ENCODE results near the gene GPC3.

GPC3 gene

DNA sequence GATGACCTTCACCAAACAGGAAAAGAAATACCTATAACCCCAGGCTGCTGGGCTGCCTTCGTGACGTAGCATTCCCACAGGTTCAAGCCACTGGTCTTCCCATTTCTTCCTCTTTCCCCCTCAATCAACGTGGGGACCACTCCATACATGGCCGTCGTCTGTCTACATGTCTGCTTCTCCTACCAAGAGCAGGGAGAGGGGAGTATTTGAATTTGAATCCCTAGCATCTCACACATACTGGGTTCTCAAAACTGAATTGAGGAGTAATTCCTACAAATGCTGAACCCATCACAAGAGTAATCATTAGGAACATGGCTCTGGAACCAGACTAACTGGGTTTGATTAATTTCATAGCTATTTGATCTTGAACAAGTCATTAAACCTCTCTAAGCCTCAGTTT is 17.3 kb downstream of the GPC3 start:
- no peak for DNase-seq (ENCODE audit: low spot score)

DNA sequence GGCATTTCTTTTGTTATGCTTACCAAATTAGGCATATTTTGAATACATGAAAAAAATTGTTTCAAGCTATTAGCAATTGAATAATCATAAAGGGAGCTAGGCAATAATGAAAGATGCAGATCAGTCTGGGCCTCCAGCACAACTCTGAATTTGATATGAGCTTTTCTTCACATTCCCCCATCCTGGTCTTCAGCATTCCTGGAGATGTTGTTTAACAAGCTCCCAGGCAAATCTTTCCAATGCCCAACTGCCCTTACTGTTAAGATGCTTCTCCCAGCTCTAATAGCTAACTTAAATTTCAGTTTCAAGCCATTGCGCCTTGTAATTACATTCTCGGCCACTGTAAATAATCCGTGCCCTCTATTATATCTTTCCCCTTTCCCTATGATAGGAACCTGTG is 19.2 kb downstream of the GPC3 start:
- DNase-seq (ENCODE audit: low spot score): no peak

DNA sequence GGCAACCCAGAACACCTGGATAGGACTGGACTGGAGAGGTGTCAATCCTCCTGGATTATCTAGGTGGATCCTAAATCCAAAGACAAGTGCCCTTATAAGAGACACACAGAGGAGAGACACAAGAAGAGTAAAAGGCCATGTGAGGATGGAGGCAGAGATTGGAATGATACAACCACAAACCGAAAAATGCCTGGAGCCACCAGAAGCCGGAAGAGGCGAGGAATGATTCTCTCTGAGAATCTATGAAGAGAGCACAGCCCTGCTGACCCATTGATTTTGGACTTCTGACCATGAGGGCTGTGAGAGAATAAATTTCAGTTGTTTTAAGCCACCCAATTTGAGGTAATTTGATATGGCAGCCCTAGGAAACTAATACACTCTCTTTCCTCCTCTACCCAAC is 20.1 kb downstream of the GPC3 start:
- DNase-seq (ENCODE audit: low spot score): no peak

DNA sequence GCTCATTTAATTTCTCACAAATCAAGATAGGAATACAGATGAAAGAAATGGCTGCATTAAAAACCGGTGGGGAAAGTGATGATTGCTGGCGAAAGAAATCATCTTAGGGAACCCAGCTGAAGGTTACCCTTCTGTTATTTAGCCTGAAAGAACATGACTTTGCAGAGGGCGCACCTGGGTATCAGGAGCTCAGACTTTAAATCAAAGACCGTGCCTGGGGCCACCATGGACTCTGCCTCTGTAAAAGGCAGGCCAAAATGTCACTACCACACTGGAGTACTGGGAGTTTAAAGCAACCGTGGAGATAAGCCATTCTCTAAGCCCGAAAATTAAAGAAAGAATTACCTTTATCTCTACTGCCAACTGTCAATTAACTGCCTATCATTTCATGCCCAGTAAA is 24.3 kb downstream of the GPC3 start:
- no peak for DNase-seq (ENCODE audit: low spot score)

DNA sequence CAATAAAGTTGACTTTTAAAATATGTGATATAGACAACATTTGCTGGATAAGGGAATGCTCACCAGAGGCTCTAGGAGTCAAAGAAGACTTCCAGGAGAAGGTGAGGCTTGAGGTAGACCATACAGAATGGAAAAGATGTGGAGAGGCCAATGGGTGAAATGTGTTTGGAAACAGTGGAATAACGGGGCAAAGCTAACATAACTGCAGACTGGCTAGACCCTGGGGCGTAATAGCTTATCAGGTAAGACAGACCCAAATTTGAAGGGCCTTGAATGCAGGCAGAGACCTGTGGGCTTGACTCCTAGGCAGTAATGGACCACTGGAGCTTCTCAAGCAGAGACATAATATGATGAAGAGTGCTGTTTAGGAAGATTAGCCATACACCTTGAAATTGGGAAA is 25.4 kb downstream of the GPC3 start:
- no peak for DNase-seq (ENCODE audit: low spot score)

DNA sequence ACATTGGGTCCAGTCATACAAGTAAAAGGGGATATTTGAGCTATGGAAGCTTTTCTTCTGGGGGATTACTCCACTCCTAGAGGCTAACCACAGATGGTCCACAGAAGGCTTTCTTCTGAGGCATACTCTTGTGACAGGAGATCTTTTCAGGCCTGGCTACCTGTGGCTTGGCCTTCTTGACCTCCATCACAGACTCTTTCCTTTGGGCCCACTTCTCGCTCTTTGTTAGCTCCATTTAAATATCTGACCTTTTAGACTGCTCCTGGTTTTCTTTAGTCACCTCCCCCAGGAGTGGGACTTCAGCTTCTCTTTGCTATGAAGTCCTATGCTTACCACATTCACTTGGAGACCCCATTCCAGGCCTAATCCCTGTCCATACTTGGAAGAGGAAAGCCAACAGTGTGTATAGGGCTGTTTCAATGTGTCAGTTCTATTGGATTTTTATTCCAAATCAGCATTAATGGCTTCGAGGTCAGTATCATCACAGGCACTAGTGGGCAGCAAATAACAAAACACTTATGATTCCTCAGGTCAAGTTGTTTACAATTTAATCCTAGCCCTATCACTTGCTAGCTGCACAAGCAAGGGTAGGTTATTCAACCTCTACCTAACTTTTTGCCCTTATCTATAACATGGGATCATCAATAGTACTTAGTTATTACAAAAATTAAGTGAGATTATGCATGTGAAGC is 26.3 kb downstream of the GPC3 start:
- DNase-seq (ENCODE audit: low spot score): no peak

DNA sequence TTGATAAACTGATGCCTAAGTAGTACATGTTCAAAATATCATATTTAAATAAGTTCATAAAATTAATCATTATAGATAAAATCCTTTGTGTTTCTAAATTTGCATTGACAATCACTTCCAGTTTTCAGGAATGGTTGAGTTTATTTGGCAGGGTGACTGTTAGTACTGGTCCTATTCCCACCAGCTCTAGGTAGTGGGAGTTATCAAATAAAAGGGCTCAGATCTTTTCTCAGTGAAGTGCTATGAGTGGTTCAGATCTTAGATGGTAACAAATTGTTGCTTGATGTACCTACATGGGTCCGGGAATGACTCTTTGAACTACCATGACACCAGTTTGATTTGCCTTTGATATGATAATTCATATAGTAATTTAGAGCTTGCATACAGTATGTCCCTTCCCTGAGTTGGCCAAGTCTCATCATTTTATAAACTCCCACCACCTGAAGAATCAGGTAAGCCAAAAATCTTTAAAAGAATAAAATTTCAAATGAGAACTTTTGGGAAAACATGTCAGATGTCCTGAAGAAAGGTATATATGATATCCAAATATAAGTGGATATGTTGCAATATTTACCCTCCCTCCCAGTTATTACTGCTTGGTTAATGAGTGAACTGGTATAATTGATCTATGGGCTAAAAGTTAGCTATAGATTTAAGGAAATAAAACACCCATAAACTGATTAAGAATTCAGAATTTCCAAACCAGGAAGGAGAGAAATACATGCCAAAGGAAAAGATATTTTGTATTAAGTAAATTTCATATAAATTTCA is 28.6 kb downstream of the GPC3 start:
- no peak for DNase-seq (ENCODE audit: low spot score)

DNA sequence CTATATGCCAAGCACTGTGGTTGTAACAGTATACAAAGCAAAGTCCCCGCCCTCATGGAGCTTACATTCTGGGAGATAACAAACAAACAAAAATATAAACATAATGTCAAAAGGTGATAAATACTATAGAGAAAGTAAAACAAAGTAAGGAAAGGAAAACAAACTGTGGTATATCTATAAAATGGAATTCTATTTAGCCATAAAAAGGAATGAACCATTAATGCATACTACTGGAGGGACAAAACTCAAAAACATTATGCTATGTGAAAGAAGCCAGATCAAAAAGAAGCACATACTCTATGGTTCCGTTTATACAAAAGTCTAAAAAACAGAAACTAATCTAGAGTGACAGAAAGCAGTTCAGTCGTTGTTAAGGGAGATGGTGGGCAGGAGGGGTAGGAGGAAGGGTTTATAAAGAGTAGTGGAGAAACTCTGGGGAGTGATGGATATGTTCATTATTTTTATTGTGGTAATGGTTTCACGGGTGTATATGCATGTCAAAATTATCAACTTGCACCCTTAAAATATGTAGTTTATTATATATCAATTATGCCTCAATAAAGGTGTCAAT is 31.5 kb downstream of the GPC3 start:
- no peak for DNase-seq (ENCODE audit: low spot score)

DNA sequence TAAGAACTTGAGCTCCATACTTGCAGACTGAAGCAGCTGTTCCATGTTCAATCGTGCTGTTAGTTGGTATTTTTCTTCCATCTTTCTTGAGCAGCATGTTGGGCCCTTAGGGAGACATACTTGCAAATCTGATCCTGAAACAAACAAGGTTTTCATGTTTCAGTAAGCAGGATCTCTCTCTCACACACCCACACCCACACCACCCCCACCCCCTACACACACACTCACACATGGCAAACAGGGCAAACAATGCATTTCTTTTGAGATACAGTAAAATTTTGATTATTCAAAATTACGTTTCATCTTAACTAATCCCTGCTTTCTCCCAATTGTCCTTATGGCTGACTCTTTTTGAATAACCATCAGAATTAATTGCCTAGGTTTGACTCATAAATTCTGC is 32.3 kb downstream of the GPC3 start:
- DNase-seq (ENCODE audit: low spot score): no peak

DNA sequence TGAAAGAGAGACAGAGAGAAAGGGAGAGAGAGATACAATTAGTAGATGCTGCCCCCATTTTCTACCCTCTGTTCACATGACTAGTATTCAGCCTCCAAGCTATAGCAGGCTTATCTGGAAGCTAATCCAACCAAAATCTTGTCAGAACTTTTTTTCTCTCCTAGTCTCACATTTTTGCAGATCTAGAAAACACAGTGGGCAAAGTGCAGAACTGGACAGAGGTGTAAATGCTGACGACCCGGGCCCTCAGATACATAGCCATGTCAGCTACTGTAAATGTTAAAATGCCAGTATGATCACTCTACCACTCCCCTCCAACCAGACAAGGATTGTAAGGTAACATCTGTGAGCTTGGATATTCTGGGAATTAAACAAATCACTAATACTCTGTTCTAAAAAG is 34.3 kb downstream of the GPC3 start:
- DNase-seq (ENCODE audit: low spot score): no peak

DNA sequence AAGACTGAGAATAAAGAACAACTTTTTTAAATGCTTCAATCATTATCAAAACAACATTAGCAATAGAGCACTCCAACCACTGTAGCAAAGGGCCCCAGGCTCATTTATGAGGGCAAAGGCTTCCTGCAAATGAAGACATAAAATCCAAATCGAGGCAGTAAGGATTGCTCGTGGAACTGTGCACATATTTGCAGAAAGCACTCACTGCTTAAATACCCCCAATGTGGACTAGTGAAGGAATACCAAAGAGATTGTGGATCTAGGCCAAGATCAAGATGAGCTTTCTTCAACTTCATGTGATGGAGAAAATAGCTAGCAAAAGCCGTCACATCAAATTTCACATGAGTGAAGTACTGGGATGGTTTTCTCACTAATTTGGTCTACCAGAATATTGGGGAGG is 35.2 kb downstream of the GPC3 start:
- no peak for DNase-seq (ENCODE audit: low spot score)

DNA sequence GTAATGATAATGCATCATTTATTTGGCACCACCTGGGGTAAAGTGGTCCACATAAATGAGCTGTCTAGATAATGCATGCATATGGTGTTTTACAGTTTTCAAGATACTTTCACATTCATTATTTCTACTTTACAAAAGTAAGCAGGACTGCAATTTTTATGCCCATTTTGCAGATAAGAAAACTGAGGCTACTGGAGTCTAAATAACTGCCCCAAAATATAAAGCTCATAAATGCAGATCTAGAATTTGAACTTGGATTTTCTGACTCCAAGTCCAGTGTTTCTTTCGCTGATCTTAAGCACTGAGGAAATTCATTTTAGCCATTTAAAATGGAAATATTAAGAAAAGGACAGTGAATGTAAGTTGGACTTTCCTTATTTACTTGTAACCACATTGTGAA is 36.5 kb downstream of the GPC3 start:
- no peak for DNase-seq (ENCODE audit: low spot score)

DNA sequence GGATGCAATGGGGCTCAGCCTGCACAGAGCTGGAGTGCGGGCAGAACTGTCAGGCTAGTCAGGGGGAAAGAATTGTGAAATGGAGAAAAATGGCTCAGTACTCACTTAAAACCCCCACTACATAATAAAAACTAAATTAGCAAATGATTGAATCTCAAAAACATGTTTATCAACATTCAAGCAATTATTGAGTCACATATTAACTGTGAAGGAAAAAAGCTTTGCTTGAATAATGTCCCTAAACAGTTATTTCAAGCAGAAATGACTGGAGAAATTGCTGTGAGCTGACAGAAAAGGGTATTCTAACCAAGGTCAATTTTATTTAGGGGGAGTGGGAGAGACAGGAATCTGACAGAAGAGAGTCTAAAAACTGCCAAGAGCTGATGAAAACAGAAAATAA is 37.4 kb downstream of the GPC3 start:
- no peak for DNase-seq (ENCODE audit: low spot score)

DNA sequence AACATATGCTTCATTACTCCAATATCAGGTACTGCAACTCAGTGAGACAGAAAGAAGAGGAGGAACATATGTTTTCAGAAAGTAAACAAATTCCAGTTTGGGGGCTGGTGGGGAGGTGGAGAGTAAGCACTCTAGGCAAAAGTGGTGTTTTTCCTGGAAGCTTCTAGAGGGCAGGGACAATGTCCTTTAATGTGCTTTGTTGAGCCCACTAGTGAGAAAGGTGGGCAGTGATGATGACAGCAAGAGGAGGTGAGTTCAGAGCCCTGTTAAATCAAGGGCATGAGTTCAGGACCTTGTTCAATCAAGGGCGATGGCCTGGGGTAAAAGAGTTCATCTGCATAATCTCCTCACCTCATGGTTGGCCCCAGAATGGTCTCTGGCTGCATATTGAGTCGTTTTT is 38.4 kb downstream of the GPC3 start:
- DNase-seq (ENCODE audit: low spot score): no peak

DNA sequence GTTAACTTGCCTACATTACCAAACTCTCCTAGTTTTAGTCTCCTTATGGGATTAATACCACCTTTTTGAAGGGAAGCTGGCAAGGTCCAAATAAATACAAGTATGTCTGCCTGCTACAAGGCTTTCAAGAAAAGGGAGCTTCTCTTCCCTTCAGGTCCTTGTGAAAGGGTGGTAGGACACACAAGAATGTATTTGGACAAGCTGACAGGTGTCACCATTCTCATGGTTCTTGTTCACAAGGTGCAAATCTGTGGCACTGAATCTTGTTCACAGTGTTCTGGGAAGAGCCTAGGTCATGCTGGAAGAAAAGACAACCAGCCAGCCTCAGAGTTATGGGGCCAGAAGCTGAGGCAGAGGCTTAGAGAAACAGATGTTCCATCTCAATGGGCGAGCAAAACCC is 41.9 kb downstream of the GPC3 start:
- no peak for DNase-seq (ENCODE audit: low spot score)

DNA sequence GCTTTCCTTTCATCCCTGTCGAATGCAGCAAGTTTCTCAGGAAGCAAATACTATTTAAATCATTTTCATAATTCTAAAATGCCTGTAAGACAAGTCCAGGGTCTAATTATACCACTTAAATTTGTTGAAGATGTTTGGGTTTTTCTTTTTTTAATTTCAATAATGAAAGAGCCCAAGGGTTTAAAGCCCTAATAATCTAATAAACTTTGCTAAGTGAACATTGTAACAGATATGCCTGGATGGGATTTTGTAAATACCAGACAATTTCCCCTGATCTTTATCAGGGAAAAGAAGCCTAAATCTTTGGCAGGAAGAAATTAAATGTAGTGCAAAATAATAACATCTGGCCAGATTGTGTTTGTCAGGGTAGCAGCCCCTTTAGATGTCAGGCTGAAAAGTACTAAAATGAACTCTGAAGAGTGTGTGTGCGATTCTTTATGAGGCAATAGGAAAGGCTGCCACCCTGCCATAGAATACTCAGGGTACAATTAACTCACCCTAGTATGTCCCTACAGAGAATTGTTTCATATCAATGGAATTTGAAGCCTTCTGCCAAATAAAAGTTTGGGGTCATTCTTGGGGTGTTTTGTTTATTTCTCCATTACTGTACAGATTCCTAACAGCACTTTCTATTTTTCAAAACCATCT is 45.6 kb downstream of the GPC3 start:
- DNase-seq (ENCODE audit: low spot score): no peak

DNA sequence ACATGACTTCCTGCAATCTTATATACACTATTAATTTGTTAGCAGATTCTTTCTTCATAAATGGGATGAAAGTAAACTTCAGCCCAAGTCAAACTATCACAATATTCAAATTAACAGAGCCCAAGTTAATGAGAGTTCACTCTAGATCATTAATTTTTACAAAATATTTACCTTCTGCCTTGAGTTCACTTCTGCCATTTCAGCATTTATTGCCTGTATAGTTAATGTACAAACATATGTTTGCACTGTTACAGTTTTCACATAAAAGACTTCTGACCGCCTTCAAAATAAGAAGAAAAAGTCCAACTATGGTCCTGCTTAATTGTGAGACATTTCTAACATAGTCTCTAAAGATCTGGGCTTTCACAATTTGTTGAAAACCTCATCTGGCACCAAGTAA is 46.9 kb downstream of the GPC3 start:
- DNase-seq (ENCODE audit: low spot score): no peak

DNA sequence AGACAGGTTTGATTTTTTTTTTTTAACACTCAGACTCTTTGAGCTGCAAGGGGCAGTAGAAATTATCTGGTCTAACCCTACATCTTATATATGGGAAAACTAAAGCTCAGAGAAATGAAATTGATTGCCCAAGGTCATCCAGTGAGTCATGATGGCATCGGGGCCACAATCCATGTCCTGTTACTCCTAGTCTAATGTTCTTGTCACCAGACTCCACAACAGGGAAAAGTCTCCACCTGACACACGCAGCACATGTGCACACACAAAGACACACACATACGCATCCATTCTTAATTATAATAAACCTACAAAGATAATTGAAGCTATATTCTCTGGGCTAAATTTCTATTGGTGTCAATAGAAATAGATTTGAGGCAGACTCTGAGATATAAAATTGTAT is 48.4 kb downstream of the GPC3 start:
- no peak for DNase-seq (ENCODE audit: low spot score)

DNA sequence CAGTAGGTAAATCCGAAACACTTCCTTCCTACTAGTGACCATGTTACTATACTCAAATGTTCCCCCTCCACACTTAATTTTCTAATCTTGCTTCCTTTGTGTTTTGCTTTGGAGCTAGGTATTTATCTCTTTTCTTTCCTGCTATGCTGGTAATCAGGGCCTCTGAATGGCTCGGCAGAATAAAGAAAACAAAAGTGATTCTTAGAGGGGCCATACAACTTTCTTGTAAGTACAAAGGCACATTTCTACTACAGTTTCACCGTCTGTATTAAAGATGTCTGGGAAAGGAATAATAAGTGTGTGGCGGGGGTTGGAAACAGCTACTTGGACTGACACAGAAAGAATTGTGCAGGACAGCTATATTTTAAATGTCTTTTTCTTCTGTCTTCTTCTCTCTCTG is 50.3 kb downstream of the GPC3 start:
- DNase-seq (ENCODE audit: low spot score): no peak

DNA sequence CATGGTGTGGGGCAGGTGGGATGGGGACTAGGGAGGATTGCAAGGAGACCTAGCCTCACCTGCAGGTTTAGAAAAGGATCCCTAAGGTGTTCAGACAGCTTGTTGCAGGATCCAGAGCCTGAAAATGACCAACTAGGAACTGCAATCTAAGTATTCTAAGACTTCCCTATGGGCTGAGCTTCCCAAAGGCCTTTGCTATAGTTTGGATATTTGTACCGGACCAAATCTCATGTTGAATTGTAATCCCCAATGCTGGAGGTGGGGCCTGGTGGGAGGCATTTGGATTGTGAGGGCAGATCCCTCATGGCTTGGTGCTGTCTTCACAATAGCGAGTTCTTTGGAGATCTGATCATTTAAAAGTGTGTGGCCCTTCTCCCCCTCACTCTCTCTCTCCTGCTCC is 52.1 kb downstream of the GPC3 start:
- no peak for DNase-seq (ENCODE audit: low spot score)

DNA sequence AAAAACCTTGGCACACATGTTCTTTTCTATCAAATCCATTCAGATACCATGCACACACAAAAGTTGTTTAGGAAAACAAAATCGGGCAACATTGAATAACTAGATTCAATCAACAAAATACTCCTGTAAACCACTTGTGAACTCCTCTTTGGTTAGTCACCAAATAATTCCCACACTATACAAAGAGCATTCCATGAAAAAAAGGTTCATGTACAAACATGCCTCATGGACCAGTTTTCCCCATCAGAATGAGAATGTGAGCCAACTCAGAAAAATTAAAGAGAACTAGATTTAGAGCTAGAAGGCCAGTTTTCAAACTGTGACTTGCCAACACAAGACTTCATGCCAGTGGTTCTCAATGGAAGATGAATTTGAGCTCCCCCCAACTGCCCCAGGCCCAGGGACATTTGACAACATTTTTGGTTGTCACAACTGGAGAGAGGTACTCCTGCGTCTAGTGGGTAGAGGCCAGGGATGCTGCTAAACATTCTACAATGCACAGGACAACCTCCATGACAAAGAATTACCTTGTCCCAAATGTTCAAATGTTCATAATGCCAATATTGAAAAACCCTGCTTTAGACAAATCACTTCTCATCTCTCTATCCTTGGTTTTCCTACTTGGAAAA is 55.4 kb downstream of the GPC3 start:
- DNase-seq (ENCODE audit: low spot score): no peak

DNA sequence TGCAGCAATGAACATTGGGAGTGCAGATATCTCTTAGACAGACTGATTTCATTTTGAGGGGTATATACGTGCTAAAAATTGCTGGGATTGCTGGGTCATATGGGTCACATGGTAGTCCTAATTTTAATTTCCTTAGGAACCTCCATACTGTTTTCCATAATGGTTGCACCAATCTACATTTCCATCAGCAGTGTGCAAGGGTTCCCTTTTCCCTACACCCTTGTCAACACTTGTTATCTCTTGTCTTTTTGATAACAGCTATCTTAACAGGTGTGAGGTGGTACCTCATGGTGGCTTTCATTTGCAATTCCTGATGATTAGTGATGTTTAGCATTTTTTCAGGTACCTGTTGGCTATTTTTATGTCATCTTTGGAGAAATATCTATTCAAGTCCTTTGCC is 57.0 kb downstream of the GPC3 start:
- no peak for DNase-seq (ENCODE audit: low spot score)

DNA sequence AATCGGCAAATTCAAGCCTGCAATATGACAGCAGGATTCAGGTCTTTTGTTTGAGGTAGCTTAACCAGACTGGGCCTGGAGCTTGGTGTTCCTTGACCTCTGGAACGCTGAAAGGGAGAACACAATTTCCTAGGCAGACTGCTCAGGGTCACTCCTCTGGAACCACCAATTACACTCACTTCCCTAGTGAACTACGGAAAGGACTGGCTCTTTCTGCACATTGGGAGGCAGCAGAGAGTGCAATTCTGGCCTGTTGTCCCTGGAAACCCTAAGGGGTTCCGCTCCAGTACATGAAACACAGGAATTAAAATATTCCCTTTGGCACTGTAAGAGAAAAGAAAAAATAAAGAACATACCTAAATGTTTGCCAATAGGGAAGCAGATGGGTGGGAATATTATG is 58.6 kb downstream of the GPC3 start:
- DNase-seq (ENCODE audit: low spot score): no peak
